Peyer's patch (tissue), 4 donors: Measurements from ENCODE around the gene PLA2G4C.

Experiments used
- POLR2A ChIP-seq, 2 donors: fragments of 450-650 bp; IDR thresholded peaks; one replicate each; pipeline ENCODE4 v1.5.1; 2017; ENCODE audit warnings: antibody characterized with exemption in 2 of 2, mild to moderate bottlenecking in 2 of 2, moderate library complexity in 2 of 2
- TF ChIP-seq, protein P1 (sequence below), 6 experiments: fragments of 450-650 bp in 4 of 6; fragments of 200-600 bp in 2 of 6; sonication (generic) in 1 of 6; IDR thresholded peaks; one replicate each; pipeline ENCODE4 v1.5.1; 2017 to 2019; ENCODE audit warnings: antibody characterized with exemption in 6 of 6, mild to moderate bottlenecking in 3 of 6, moderate library complexity in 1 of 6

- TF ChIP-seq, protein P1, sequence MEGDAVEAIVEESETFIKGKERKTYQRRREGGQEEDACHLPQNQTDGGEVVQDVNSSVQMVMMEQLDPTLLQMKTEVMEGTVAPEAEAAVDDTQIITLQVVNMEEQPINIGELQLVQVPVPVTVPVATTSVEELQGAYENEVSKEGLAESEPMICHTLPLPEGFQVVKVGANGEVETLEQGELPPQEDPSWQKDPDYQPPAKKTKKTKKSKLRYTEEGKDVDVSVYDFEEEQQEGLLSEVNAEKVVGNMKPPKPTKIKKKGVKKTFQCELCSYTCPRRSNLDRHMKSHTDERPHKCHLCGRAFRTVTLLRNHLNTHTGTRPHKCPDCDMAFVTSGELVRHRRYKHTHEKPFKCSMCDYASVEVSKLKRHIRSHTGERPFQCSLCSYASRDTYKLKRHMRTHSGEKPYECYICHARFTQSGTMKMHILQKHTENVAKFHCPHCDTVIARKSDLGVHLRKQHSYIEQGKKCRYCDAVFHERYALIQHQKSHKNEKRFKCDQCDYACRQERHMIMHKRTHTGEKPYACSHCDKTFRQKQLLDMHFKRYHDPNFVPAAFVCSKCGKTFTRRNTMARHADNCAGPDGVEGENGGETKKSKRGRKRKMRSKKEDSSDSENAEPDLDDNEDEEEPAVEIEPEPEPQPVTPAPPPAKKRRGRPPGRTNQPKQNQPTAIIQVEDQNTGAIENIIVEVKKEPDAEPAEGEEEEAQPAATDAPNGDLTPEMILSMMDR (IDR thresholded peaks at IDR 0.05), result no peak
- TF ChIP-seq POLR2A (IDR thresholded peaks at IDR 0.05), result no peak
Measured at GRCh38 chr19:48123907-48124651, 13.5 kb upstream of the PLA2G4C start.
